CD14-positive monocyte (primary cell): ENCODE results near the gene SLC36A1. TPM values are rescaled to one million over a fixed set of nuclear protein-coding genes. Genes with fewer than 3 reads are reported as not detected.

Source experiments
- DNase-seq, 3 donors: peaks; one replicate each; pipeline ENCODE4 v3.0.0-alpha.2; 2011 to 2022
- H2AFZ ChIP-seq: 2 replicates; pipeline ENCODE4 v1.6.0; 2012; ENCODE audit warnings: mild to moderate bottlenecking, low read depth, low read length, inconsistent platforms; ENCODE audit not compliant: insufficient read depth, poor library complexity, severe bottlenecking
- H3K27ac ChIP-seq, 2 donors: 1 replicate in 1 of 2; 2 replicates in 1 of 2; pipeline ENCODE4 v1.5.1; 2012 to 2013; ENCODE audit warnings: low read length in 2 of 2, control low read depth in 1 of 2, inconsistent platforms in 1 of 2, low read depth in 1 of 2, mild to moderate bottlenecking in 1 of 2
- H3K27me3 ChIP-seq, 2 donors: one replicate each; pipeline versions ENCODE4 v1.6.0 to v1.6.1; 2011 to 2013; ENCODE audit warnings: low read length in 2 of 2; ENCODE audit not compliant: control insufficient read depth in 2 of 2, insufficient read depth in 2 of 2
- H3K36me3 ChIP-seq, 2 donors: replicated peaks in 1 of 2; 1 replicate in 1 of 2; 2 replicates in 1 of 2; pipeline versions ENCODE4 v1.5.1 to v1.6.1; 2012 to 2013; ENCODE audit warnings: low read length in 2 of 2, control low read depth in 1 of 2, inconsistent platforms in 1 of 2, mild to moderate bottlenecking in 1 of 2; ENCODE audit not compliant: insufficient read depth in 2 of 2, control insufficient read depth in 1 of 2
- H3K4me1 ChIP-seq, 2 donors: 1 replicate in 1 of 2; 2 replicates in 1 of 2; pipeline versions ENCODE4 v1.5.1 to v1.6.1; 2012 to 2013; ENCODE audit warnings: low read length in 2 of 2, control low read depth in 1 of 2, inconsistent platforms in 1 of 2, mild to moderate bottlenecking in 1 of 2, moderate library complexity in 1 of 2; ENCODE audit not compliant: insufficient read depth in 2 of 2, control insufficient read depth in 1 of 2
- H3K4me2 ChIP-seq: replicated peaks from 2 replicates; pipeline ENCODE3; 2012; ENCODE audit warnings: low read length, moderate library complexity, mild to moderate bottlenecking; ENCODE audit not compliant: poor library complexity, severe bottlenecking; ENCODE audit errors: extremely low read depth
- H3K4me3 ChIP-seq, 3 experiments: fragments of 200-600 bp in 1 of 3; sonication (generic) in 1 of 3; replicated peaks in 1 of 3; 1 replicate in 2 of 3; 2 replicates in 1 of 3; pipeline ENCODE4 v1.5.1; 2011 to 2013; ENCODE audit warnings: low read length in 3 of 3, mild to moderate bottlenecking in 3 of 3, control low read depth in 2 of 3, low read depth in 2 of 3, inconsistent platforms in 1 of 3, moderate library complexity in 1 of 3
- H3K79me2 ChIP-seq: 2 replicates; pipeline ENCODE4 v1.6.0; 2012; ENCODE audit warnings: mild to moderate bottlenecking, control low read depth, inconsistent platforms, low read length, moderate library complexity; ENCODE audit not compliant: insufficient read depth
- H3K9ac ChIP-seq: 2 replicates; pipeline ENCODE4 v1.6.0; 2017; ENCODE audit warnings: low read length, mild to moderate bottlenecking; ENCODE audit not compliant: insufficient read depth, poor library complexity, severe bottlenecking
- H3K9me3 ChIP-seq, 2 donors: replicated peaks in 1 of 2; 1 replicate in 1 of 2; 2 replicates in 1 of 2; pipeline versions ENCODE4 v1.5.1 to v1.6.1; 2012 to 2013; ENCODE audit warnings: low read length in 2 of 2, control low read depth in 1 of 2; ENCODE audit not compliant: control insufficient read depth in 1 of 2, insufficient read depth in 1 of 2
- H4K20me1 ChIP-seq: 2 replicates; pipeline ENCODE4 v1.6.0; 2012; ENCODE audit warnings: mild to moderate bottlenecking, low read length, control low read depth, moderate library complexity; ENCODE audit not compliant: insufficient read depth
- H3K27ac Mint-ChIP-seq, 7 donors: one replicate each; pipeline ENCODE4 v1.8.0; 2020; ENCODE audit warnings: mild to moderate bottlenecking in 7 of 7, mixed read lengths in 7 of 7, moderate library complexity in 6 of 7, inconsistent platforms in 2 of 7
- H3K27me3 Mint-ChIP-seq, 3 donors: one replicate each; pipeline ENCODE4 v1.8.0; 2021 to 2022; ENCODE audit warnings: low read depth in 3 of 3, mild to moderate bottlenecking in 3 of 3, mixed read lengths in 3 of 3, moderate library complexity in 3 of 3, inconsistent platforms in 1 of 3
- H3K36me3 Mint-ChIP-seq, 2 donors: one replicate each; pipeline ENCODE4 v1.8.0; 2020; ENCODE audit warnings: mixed read lengths in 2 of 2, inconsistent platforms in 1 of 2, mild to moderate bottlenecking in 1 of 2
- H3K4me1 Mint-ChIP-seq: one replicate; pipeline ENCODE4 v1.8.0; 2020; ENCODE audit warnings: mild to moderate bottlenecking, mixed read lengths
- H3K4me3 Mint-ChIP-seq, 2 donors: one replicate each; pipeline ENCODE4 v1.8.0; 2020; ENCODE audit warnings: mild to moderate bottlenecking in 2 of 2, mixed read lengths in 2 of 2, moderate library complexity in 1 of 2
- H3K9me3 Mint-ChIP-seq, 7 donors: one replicate each; pipeline ENCODE4 v1.8.0; 2020 to 2022; ENCODE audit warnings: mixed read lengths in 7 of 7, mild to moderate bottlenecking in 6 of 7, moderate library complexity in 6 of 7, inconsistent platforms in 2 of 7
- CTCF ChIP-seq: fragments of 200-600 bp; IDR thresholded peaks from one replicate; pipeline ENCODE4 v1.8.0; 2022; ENCODE audit warnings: antibody characterized with exemption, mild to moderate bottlenecking
- WGBS: methylation state at CpG from one replicate; pipeline ENCODE4 v1.1.5; 2013; ENCODE audit warnings: missing lambda C conversion rate; ENCODE audit not compliant: insufficient coverage; 5-methylcytosine and 5-hydroxymethylcytosine counted together
- intact Hi-C, 2 donors: fragments of 100-400 bp; cut with micrococcal nuclease; formaldehyde crosslinking; loops; one replicate each; pipeline versions ENCODE4 v1.15.0 to v1.15.1; 2023
- polyA plus RNA-seq, 3 donors: library from polyadenylated mRNA; depleted of rRNA in 1 of 3; unstranded in 2 of 3; stranded (reverse) in 1 of 3; fragments of 300-500 nt in 2 of 3; fragments of >200 nt in 1 of 3; fragmentation: Illumina TruSeq in 2 of 3; gene quantifications; 1 replicate in 2 of 3; 2 replicates in 1 of 3; pipeline ENCODE4 v1.2.3, GENCODE V29; 2012 to 2021

The SLC36A1 gene
- polyA plus RNA-seq, 3 donors: 5.3 to 29.4 (median 6.8) TPM

GRCh38 chr5:151434570-151435237, 12.7 kb upstream of the SLC36A1 start:
- no peak overlapping the region for H3K4me3 ChIP-seq
- H4K20me1 ChIP-seq: no peaks in the 10 kb centered on the region
- no peaks in the 10 kb centered on the region for H3K36me3 ChIP-seq
- H3K27me3 ChIP-seq: peaks cover 0 to 5% of the 10 kb centered on the region in 2 donors
- WGBS: 100% methylated on average over 1 of the region's 5 CpGs
- H3K9me3 Mint-ChIP-seq: peaks cover 0 to 10% (median 8%) of the 10 kb centered on the region in 7 donors
- H3K27me3 Mint-ChIP-seq: peaks cover 4 to 5% (median 4%) of the 10 kb centered on the region in 3 donors
- H3K36me3 Mint-ChIP-seq: no peaks in the 10 kb centered on the region
- no peaks in the 10 kb centered on the region for H3K79me2 ChIP-seq
- no peak for DNase-seq
- no peak overlapping the region for H3K4me2 ChIP-seq
- H3K27ac ChIP-seq: no peak overlapping the region
- no peak overlapping the region for H3K9ac ChIP-seq
- H3K4me1 Mint-ChIP-seq: no peaks in the 10 kb centered on the region
- intact Hi-C loops: no loop called here
- H2AFZ ChIP-seq: no peak overlapping the region
- H3K4me1 ChIP-seq: no peaks in the 10 kb centered on the region
- TF ChIP-seq CTCF: no peak
- H3K9me3 ChIP-seq: no peaks in the 10 kb centered on the region
- no peak overlapping the region for H3K4me3 Mint-ChIP-seq
- no peak overlapping the region for H3K27ac Mint-ChIP-seq

- H3K4me1 ChIP-seq: peaks cover 22 to 31% of the 10 kb centered on the region in 2 donors
- H3K4me2 ChIP-seq: peak overlapping the region; percentile 100
- intact Hi-C loops: loop anchor here (2.0 to 5.0 kb wide), 3 partner anchors 54 to 204 kb away; no protein-coding TSS in a partner anchor
- H3K9me3 ChIP-seq: no peaks in the 10 kb centered on the region
- peak overlapping the region; percentile 99 for H2AFZ ChIP-seq
- peak overlapping the region; percentile 87 for H3K9ac ChIP-seq
- peaks cover 0 to 2% (median 0%) of the 10 kb centered on the region in 3 donors for H3K27me3 Mint-ChIP-seq
- WGBS: 10% methylated on average over 20 of the region's 24 CpGs
- H3K79me2 ChIP-seq: peaks cover 61% of the 10 kb centered on the region
- H4K20me1 ChIP-seq: peaks cover 43% of the 10 kb centered on the region
- peak overlapping the region; percentile 79 to 97 (median 84) for H3K4me3 ChIP-seq
- H3K27me3 ChIP-seq: no peaks in the 10 kb centered on the region
- peak overlapping the region; percentile 89 to 97 (median 94) for H3K27ac Mint-ChIP-seq
- peaks cover 0 to 2% (median 0%) of the 10 kb centered on the region in 7 donors for H3K9me3 Mint-ChIP-seq
- H3K4me3 Mint-ChIP-seq: peak overlapping the region; percentile 92 to 97
- no peak for TF ChIP-seq CTCF
- DNase-seq: peak; percentile 21 to 46 (median 22)
- H3K27ac ChIP-seq: peak overlapping the region; percentile 50 to 96
- peaks cover 14 to 20% of the 10 kb centered on the region in 2 donors for H3K36me3 Mint-ChIP-seq
- H3K4me1 Mint-ChIP-seq: peaks cover 37% of the 10 kb centered on the region
- peaks cover 5 to 22% of the 10 kb centered on the region in 2 donors for H3K36me3 ChIP-seq
Measured at GRCh38 chr5:151448038-151448985, 909 bp downstream of the SLC36A1 start.
